Epithelial cell of proximal tubule (primary cell): ENCODE results near the gene ZEB1. TPM values are rescaled to one million over a fixed set of nuclear protein-coding genes. Genes with fewer than 3 reads are reported as not detected.

ENCODE experiments used
- DNase-seq: peaks from one replicate; pipeline ENCODE4 v3.0.0-alpha.2; 2011; ENCODE audit warnings: low read depth
- H3K4me3 ChIP-seq: 2 replicates; pipeline ENCODE4 v1.5.1; 2011; ENCODE audit warnings: low read depth, mild to moderate bottlenecking, low read length
- CTCF ChIP-seq: conservative IDR thresholded peaks from 2 replicates; pipeline ENCODE4 v1.5.1; 2012; ENCODE audit warnings: low read depth, mild to moderate bottlenecking, low read length
- total RNA-seq: library from RNA; depleted of rRNA; stranded (reverse); fragments of >200 nt; gene quantifications from 2 replicates; pipeline ENCODE4 v1.2.3, GENCODE V29; 2015

ZEB1 gene
- total RNA-seq, 1 donor from 2014 or later = 16.0 TPM

DNA sequence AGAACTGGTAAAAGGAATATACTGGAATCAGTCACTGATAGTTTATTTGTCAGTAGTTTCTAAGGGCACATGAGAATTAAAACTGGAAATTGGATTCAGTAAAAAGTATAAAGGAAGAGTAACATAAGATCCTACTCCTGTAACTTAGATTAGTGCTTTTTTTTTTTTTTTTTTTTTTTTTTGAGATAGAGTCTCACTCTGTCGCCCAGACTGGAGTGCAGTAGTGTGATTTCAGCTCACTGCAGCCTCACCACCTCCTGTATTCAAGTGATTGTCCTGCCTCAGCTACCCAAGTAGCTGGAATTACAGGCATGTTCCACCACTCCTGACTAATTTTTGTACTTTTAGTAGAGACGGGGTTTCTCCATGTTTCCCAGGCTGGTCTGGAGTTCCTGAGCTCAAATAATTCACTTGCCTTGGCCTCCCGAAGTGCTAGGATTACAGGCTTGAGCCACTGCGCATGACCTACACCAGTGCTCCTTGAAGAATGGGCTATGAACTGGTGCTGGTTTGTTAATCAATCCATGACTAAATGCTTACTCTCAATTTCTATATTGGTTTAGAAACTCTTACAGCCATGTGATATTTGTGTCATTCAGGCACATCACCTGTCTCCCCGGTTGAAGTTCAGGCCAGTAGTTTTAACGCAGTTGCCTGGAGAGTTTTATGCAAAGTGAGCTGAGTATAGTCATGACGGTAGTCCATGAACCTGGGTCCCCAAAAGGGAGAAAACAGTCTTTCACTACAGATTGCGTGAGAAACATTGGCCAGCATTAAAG is 65.0 kb downstream of the ZEB1 start:
- TF ChIP-seq CTCF = no peak
- no peak for DNase-seq
- no peak overlapping the region for H3K4me3 ChIP-seq

- no peak for TF ChIP-seq CTCF
- H3K4me3 ChIP-seq = no peak overlapping the region
- DNase-seq = no peak
Measured at GRCh38 chr10:31384589-31384949, 65.6 kb downstream of the ZEB1 start.

- no peak overlapping the region for H3K4me3 ChIP-seq
- DNase-seq = no peak
- TF ChIP-seq CTCF = no peak
Measured at GRCh38 chr10:31390804-31391203, 71.8 kb downstream of the ZEB1 start.

- no peak for DNase-seq
- no peak overlapping the region for H3K4me3 ChIP-seq
- TF ChIP-seq CTCF = no peak
Measured at GRCh38 chr10:31393844-31394243, 74.8 kb downstream of the ZEB1 start.

DNA sequence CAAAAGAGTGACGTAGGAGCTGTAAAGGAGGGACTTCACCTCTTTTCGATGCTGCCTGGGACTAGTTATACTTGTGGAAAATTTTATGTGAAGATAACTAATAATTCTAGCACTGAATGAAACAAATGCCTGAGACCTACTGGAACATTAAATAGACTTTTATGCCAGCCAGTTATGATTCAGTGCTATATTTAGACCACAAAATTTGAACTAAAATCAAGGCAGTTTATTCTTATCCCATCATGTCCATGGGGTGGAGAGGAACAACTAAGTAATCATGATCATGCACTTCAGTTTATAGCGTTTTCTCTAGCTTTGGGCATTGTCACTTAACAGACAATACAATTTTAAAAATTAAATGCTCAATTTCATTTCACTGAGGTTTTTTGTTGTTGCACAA is 76.7 kb downstream of the ZEB1 start:
- no peak for TF ChIP-seq CTCF
- H3K4me3 ChIP-seq = no peak overlapping the region
- DNase-seq = no peak

- no peak for DNase-seq
- no peak for TF ChIP-seq CTCF
- no peak overlapping the region for H3K4me3 ChIP-seq
Measured at GRCh38 chr10:31396376-31396775, 77.4 kb downstream of the ZEB1 start.

DNA sequence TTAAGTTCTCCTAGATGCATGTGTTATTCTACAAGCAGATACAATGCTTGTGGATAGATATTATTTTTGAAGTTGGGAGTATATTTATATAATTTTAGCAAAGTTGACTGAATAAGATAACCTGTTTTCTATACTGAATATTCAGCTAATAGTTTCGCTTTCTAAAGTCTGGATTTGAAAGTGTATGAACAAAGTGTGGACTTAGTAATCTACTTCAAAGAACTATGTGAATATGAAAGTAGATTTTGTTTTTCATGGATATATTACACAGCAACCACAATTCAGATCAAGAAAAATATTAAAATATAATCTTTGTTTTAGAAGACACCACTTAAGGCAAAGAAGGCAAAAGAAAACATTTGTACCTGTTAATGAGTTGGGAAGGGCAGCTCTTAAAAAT is 78.8 kb downstream of the ZEB1 start:
- H3K4me3 ChIP-seq = no peak overlapping the region
- no peak for TF ChIP-seq CTCF
- no peak for DNase-seq
